Hematopoietic multipotent progenitor cell treated with erythropoietin and hydrocortisone succinate and interleukin-3 and kit ligand, for 8 days (in vitro differentiated cells): ENCODE measurements around the gene DNAJC19.
"Not testable (repeated sequence)": the region's sequence is repeated elsewhere in the genome, so short reads cannot be mapped to it uniquely, and the experiment has no call there.

Experiments used
- DNase-seq: peaks from one replicate; pipeline ENCODE4 v3.0.0-alpha.2; 2015

DNAJC19 gene

DNA sequence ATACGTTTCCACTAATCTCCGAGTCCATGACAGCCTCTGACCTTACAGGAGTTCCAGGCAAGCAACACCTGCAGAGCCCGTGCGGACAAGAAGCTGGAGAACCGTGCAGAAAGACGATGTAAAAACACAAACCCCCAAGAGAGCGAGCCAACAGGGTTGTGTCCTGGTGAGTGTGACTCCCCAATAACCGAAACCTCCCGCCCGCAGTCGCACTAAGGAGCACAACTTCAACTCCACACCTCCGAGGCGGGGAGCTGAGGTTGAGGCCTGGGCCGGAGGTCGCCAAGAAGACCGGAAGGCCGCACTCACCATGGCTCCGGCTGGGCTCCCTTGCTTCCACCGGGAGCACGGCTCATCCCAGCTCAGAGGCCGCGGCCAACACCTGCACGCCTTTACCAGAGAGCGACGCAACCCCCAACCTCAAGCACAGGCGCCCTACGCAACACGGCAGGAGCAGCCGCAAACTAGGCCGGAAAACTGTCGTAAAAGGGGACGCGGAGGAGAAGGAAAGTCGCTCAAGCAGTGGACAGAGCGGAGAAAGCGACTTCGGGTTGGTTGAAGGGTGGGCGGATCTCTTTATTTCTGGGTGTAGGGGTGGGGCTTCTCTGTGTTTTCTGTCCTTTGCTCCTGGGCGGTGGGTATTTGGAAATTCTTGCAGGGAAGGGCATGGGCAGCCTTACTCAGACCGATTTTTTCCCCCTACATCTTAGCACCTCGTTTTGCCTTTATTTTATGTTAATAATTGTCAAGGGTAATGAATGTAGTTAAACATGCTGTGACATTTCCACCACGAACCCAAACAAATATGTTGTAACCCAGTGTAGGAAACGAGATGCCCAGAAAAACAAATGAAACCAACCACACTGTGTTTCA is at the start of gene DNAJC19:
DNAJC19 (minus strand) TSS at position 446 of the 873 bp plus-strand sequence; CDS start at position 312, 134 bp downstream.
- peak; percentile 97 for DNase-seq

DNA sequence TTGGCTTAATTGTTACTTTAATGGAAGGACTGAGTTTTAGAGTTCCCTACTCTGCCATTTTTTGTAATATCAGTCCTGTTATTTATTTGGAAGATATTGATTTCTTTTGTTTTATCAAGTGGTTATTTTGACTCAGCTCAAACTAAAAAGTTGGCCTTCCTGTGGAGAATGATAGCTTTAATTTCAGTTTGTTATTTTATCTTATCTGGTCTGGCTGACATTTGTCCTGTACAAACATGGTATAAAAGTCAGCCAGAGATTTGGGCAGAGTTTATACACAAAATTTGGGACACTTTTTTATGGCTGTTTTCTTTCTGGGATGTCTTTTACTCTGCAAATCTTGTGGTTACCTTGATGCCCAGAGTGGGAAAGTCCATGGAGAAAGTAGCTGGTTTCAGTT is 41.4 kb upstream of the DNAJC19 start:
- no peak for DNase-seq

DNA sequence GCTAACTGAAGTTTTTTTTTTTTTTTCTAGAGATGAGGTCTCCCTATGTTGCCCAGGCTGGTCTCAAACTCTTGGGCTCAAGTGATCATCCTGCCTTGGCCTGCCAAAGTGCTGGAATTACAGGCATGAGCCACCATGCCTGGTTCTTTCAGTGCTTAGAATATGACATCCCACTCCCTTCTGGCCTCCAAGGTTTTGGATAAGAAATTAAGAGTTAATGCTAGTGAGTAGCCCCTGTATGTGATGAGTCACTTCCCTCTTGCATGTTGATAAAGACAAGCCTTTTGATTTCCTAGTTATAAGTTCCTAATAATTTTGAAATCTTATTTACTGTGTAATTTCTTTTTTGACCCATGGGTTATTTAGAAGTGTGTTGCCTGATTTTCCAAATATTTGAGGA is 35.7 kb upstream of the DNAJC19 start:
- no peak for DNase-seq

DNA sequence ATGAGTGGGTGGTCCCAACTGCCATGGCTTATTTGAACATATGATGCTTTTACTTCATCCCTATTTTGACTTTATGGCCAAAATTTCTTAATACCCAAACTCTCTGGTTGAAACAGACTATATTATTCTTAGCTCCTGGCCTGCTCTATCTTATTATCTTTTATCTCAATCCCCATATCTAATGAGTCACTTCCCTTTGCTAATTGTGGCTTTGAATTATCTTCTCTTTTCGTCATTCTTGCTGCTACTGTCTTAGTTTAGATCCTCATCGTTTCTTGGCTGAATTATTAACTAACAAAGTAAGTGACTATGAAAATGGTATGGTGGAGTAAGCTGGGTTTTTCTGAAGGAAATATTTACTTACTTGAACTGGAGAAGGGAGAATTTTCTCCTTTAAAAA is 28.2 kb upstream of the DNAJC19 start:
- DNase-seq: peak; percentile 25

DNA sequence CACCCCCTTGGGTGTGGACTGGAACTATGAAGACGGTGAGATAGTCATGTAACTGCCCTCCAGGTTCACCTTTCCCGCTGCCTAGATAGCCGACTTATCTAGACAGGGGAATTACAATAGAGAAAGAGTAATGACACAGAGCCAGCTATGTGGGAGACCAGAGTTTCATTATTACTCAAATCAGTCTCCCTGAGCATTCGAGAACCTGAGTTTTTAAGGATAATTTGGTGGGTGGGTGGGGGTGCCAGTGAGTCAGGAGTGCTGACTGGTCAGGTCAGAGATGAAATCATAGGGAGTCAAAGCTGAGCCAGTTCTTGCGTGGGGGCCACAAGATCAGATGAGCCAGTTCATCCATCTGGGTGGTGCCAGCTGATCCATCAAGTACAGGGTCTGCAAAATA is 19.7 kb upstream of the DNAJC19 start:
- DNase-seq: no peak

DNA sequence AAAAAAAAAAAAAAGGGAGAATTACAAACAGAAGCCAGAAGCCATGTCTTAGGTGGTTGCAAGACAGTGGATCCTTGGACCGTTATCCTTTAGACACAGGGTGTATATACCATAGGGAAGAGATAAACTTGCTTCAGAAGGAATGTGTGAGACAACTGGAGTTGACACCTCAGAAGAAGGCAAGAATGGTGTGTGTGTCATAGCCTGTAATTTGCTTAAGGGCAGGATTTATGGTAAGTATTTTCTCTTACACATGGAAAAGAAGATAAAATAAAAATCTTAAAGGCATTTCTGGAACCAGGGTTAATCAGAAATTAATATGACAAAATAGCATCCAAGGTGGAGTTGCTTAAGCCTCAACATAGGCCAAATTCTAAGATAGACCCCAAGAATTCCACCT is 19.3 kb upstream of the DNAJC19 start:
- DNase-seq: no peak

- DNase-seq: no peak
Observed at GRCh38 chr3:181007262-181007661, 17.7 kb upstream of the DNAJC19 start.

DNA sequence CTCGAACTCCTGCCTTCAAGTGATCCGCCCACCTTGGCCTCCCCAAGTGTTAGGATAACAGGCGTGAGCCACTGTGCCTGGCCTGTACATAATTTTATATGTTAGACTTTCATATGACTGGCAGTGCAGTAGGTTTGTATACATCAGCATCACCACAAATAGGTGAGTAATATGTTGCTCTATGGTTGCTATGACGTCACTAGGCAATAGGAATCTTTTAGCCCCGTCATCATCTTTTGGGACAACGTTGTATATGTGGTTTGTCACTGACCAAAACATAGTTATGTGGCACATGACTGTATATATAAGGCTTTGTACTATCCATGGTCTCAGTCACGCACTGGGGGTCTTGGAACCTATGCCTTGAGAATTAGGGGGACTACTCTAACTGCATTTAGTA is 17.0 kb upstream of the DNAJC19 start:
- no peak for DNase-seq

- not testable (repeated sequence) for DNase-seq
Observed at GRCh38 chr3:181003469-181003868, 13.9 kb upstream of the DNAJC19 start.

GRCh38 chr3:181002331-181002730 is 12.8 kb upstream of the DNAJC19 start:
- not testable (repeated sequence) for DNase-seq

GRCh38 chr3:180996415-180996932 is 6.9 kb upstream of the DNAJC19 start:
- no peak for DNase-seq

- no peak for DNase-seq
Observed at GRCh38 chr3:180990505-180990904, 969 bp upstream of the DNAJC19 start.

GRCh38 chr3:180987344-180987743 is 2.2 kb downstream of the DNAJC19 start:
- DNase-seq: no peak

GRCh38 chr3:180986366-180986765 is 3.2 kb downstream of the DNAJC19 start:
- not testable (repeated sequence) for DNase-seq

GRCh38 chr3:180983136-180983535 is 6.4 kb downstream of the DNAJC19 start:
- DNase-seq: no peak

- DNase-seq: no peak
Observed at GRCh38 chr3:180981912-180982311, 7.6 kb downstream of the DNAJC19 start.

DNA sequence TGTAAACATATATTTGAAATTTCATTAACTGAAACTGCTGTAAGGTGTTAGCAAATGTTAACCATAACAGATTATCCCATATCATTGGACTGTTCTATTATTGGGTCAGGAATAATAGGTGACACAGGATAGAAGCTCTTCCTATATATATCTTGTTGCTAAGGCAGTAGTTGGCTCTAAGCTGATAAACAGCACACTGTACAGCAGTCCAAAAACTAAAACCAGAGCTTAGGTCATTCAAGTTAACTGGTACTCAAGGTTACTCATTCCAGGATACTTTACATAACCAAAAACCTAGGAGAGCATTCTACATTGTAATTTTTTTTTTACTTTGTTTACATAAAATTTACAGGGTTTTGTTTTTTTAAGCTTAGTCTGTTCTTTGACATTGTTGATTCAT is 8.9 kb downstream of the DNAJC19 start:
- DNase-seq: no peak

- DNase-seq: no peak
Observed at GRCh38 chr3:180979961-180980360, 9.6 kb downstream of the DNAJC19 start.

- no peak for DNase-seq
Observed at GRCh38 chr3:180977498-180977897, 12.0 kb downstream of the DNAJC19 start.

GRCh38 chr3:180974286-180974685 is 15.2 kb downstream of the DNAJC19 start:
- no peak for DNase-seq

DNA sequence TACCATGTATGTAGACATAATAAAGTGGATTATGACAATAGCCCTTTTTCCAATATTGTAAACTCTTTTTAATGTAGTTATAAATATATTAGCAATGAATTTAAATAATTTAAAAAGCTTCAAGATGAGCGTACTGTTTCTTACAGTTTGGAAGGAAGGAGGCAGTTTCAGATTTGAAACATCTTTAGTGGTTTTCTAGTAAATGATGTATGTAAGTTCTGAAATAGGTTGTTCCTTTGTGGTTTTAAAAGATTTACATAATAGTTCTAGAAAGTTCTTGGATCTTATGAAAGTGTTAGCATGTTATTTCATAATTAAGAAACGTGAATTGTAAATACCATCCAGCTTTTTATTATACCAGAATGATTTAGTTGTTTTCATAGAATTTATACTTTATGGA is 16.0 kb downstream of the DNAJC19 start:
- DNase-seq: no peak

DNA sequence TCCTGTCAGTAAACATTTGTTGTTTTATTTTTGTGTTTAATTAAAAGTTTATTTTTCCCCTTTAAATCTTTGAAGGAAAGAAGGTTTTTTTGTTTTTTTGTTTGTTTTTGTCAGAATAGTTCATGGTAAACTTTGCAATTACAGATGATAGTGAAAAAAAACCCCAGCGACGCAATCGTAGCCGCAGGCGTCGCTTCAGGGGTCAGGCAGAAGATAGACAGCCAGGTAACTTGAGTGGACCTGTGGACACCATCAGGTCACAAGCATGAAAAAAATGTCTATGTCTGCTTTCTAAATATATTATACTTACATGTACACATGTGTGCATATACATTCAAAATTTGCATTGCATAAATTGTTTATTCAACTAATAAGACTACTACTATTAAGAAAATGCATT is 18.6 kb downstream of the DNAJC19 start:
- DNase-seq: no peak

GRCh38 chr3:180962530-180962929 is 27.0 kb downstream of the DNAJC19 start:
- DNase-seq: no peak

DNA sequence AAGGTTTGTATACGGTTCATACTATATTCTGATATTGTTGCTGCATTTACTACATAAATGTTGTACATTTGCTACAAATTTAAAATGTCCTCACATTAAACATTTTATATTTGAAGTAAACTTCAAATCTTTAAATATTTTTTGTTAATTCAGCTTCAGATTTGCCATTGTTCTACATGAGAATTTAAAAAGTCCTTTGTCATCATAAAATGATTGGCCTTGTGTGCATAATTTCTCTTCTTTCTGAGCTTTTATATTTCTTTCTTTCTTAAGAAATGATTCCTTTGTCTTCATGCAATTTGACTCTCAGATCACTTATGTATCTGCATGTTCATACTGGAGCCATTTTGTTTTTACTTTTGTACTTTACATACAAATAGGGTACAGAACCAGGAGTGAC is 28.0 kb downstream of the DNAJC19 start:
- no peak for DNase-seq

DNA sequence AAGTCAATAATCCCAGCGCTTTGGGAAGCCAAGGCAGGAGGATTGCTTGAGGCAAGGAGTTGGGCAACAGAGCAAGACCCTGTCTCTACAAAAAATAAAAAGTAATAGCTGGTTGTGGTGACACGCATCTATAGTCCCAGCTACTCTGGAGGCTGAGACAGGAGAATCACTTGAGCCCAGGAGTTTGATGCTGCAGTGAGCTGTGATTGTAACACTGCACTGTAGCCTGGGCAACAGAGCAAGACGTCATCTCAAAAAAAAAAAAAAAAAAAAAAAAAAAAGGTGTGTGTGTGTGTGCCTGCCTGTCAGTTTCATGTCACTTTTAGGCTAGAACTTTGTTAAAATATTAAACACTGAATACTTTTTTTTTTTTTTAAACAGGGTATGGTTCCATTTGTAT is 28.4 kb downstream of the DNAJC19 start:
- DNase-seq: no peak
